ENCODE measurements around the gene TMEM43.
A peak's percentile ranks its signal among the peaks of the same experiment; 100 is the strongest.

Gene TMEM43

GRCh38 chr3:14122301-14122700 is 2.6 kb upstream of the TMEM43 start:
- Histone ChIP-seq H3K79me2 (ENCODE audit: control insufficient read depth, insufficient read depth, low read length, unreplicated experiment) (peaks cover 72% of the 10 kb centered on the region), H3K27ac (ENCODE audit: low read depth, low read length) (no peak overlapping the region)

GRCh38 chr3:14123308-14124222 is 1.3 kb upstream of the TMEM43 start:
- H3K27me3 ChIP-seq (ENCODE audit: insufficient read depth, low read length), result no peaks in the 10 kb centered on the region
- peaks cover 25% of the 10 kb centered on the region for H3K4me1 ChIP-seq (ENCODE audit: control insufficient read depth, insufficient read depth, low read length, unreplicated experiment)
- H3K79me2 ChIP-seq (ENCODE audit: control insufficient read depth, insufficient read depth, low read length, unreplicated experiment), result peaks cover 75% of the 10 kb centered on the region
- peak overlapping the region; percentile 95 for H3K4me3 ChIP-seq (ENCODE audit: low read depth, low read length)
- peak overlapping the region; percentile 51 for H2AFZ ChIP-seq (ENCODE audit: low read length, unreplicated experiment)
- H3K27ac ChIP-seq (ENCODE audit: low read depth, low read length), result no peak overlapping the region
- H3K36me3 ChIP-seq (ENCODE audit: insufficient read depth, low read length), result peaks cover 8% of the 10 kb centered on the region

More at GRCh38 chr3:14122301-14122700, 2.6 kb upstream of the TMEM43 start:
- Histone ChIP-seq H3K4me3 (ENCODE audit: low read depth, low read length) (no peak overlapping the region), H2AFZ (ENCODE audit: low read length, unreplicated experiment) (no peak overlapping the region), H3K4me1 (ENCODE audit: control insufficient read depth, insufficient read depth, low read length, unreplicated experiment) (peaks cover 25% of the 10 kb centered on the region), H3K36me3 (ENCODE audit: insufficient read depth, low read length) (no peaks in the 10 kb centered on the region), H3K27me3 (ENCODE audit: insufficient read depth, low read length) (no peaks in the 10 kb centered on the region)

DNA sequence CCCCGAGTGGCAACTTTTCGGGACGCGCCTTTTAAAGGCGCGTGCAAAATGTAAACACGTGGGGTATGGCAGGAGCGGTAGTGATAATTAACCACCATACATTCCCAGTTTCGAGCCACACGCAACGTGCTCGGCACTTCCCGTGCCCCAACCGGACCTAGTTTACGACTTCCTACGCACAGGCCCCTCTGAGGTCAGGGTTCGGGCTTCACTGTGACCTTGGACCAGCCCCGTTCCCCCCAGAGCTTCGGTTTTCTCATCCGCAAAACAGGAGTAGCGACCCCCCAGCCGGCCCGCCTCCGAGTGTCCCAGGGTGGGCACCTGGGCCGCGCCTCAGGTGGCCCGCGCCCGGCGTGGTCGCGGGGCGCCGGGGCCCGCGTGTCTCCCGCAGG is 633 bp upstream of the TMEM43 start:
- Histone ChIP-seq H3K4me3 (ENCODE audit: low read depth, low read length) (peak overlapping the region; percentile 95), H3K4me1 (ENCODE audit: control insufficient read depth, insufficient read depth, low read length, unreplicated experiment) (peaks cover 25% of the 10 kb centered on the region), H3K27ac (ENCODE audit: low read depth, low read length) (no peak overlapping the region), H3K36me3 (ENCODE audit: insufficient read depth, low read length) (peaks cover 12% of the 10 kb centered on the region), H2AFZ (ENCODE audit: low read length, unreplicated experiment) (peak overlapping the region; percentile 51), H3K27me3 (ENCODE audit: insufficient read depth, low read length) (no peaks in the 10 kb centered on the region), H3K79me2 (ENCODE audit: control insufficient read depth, insufficient read depth, low read length, unreplicated experiment) (peaks cover 74% of the 10 kb centered on the region)

GRCh38 chr3:14125193-14126016 is 553 bp downstream of the TMEM43 start:
- Histone ChIP-seq H3K4me1 (ENCODE audit: control insufficient read depth, insufficient read depth, low read length, unreplicated experiment) (peaks cover 25% of the 10 kb centered on the region), H3K27me3 (ENCODE audit: insufficient read depth, low read length) (no peaks in the 10 kb centered on the region), H3K4me3 (ENCODE audit: low read depth, low read length) (peak overlapping the region; percentile 95), H3K36me3 (ENCODE audit: insufficient read depth, low read length) (peaks cover 12% of the 10 kb centered on the region), H2AFZ (ENCODE audit: low read length, unreplicated experiment) (peak overlapping the region; percentile 51), H3K79me2 (ENCODE audit: control insufficient read depth, insufficient read depth, low read length, unreplicated experiment) (peaks cover 71% of the 10 kb centered on the region), H3K27ac (ENCODE audit: low read depth, low read length) (peak overlapping the region; percentile 80)

- Histone ChIP-seq H3K27me3 (ENCODE audit: insufficient read depth, low read length) (no peaks in the 10 kb centered on the region), H3K4me1 (ENCODE audit: control insufficient read depth, insufficient read depth, low read length, unreplicated experiment) (peaks cover 25% of the 10 kb centered on the region), H3K27ac (ENCODE audit: low read depth, low read length) (peak overlapping the region; percentile 80), H3K4me3 (ENCODE audit: low read depth, low read length) (peak overlapping the region; percentile 95), H3K36me3 (ENCODE audit: insufficient read depth, low read length) (peaks cover 18% of the 10 kb centered on the region), H3K79me2 (ENCODE audit: control insufficient read depth, insufficient read depth, low read length, unreplicated experiment) (peaks cover 71% of the 10 kb centered on the region), H2AFZ (ENCODE audit: low read length, unreplicated experiment) (no peak overlapping the region)
Observed at GRCh38 chr3:14126017-14126886, 1.4 kb downstream of the TMEM43 start.

GRCh38 chr3:14126887-14127505 is 2.1 kb downstream of the TMEM43 start:
- H3K27ac ChIP-seq (ENCODE audit: low read depth, low read length), result peak overlapping the region; percentile 80
- H3K4me3 ChIP-seq (ENCODE audit: low read depth, low read length), result peak overlapping the region; percentile 95
- H3K79me2 ChIP-seq (ENCODE audit: control insufficient read depth, insufficient read depth, low read length, unreplicated experiment), result peaks cover 67% of the 10 kb centered on the region

DNA sequence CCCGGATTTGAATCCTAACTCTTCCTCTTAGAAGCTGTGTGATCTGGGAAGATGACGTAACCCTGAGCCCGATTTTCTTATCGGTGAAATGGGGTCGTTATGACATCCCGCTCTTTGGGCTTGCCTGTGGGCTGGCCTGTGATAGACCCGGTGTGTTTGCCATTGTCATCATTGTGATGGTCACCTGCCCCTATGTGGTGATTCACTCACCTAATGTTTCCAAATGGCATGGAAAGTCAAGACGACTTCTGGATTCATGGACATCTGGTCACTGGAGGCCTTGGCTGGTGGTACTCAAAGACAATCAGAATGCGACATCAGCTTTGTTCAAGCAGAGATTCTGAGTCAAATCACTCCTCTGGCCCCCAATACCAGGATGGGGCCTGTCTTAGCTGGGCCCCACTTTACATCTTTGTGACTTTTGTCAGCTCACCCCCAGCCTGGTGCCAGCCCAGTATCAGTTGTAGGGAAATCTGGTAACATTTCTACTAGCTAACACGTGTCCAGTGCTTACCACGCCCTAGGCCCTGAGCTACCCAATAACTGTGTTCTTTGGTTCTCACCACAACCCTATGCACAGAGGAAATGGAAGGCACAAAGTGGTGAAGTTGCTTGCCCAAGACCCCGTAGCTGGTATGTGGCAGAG is 2.8 kb downstream of the TMEM43 start:
- Histone ChIP-seq H3K79me2 (ENCODE audit: control insufficient read depth, insufficient read depth, low read length, unreplicated experiment) (peaks cover 61% of the 10 kb centered on the region), H3K27me3 (ENCODE audit: insufficient read depth, low read length) (no peaks in the 10 kb centered on the region), H2AFZ (ENCODE audit: low read length, unreplicated experiment) (no peak overlapping the region), H3K4me1 (ENCODE audit: control insufficient read depth, insufficient read depth, low read length, unreplicated experiment) (peaks cover 22% of the 10 kb centered on the region), H3K27ac (ENCODE audit: low read depth, low read length) (no peak overlapping the region), H3K36me3 (ENCODE audit: insufficient read depth, low read length) (peaks cover 19% of the 10 kb centered on the region), H3K4me3 (ENCODE audit: low read depth, low read length) (no peak overlapping the region)

More at GRCh38 chr3:14126887-14127505, 2.1 kb downstream of the TMEM43 start:
- H3K36me3 ChIP-seq (ENCODE audit: insufficient read depth, low read length), result peaks cover 19% of the 10 kb centered on the region
- H2AFZ ChIP-seq (ENCODE audit: low read length, unreplicated experiment), result no peak overlapping the region
- no peaks in the 10 kb centered on the region for H3K27me3 ChIP-seq (ENCODE audit: insufficient read depth, low read length)
- peaks cover 25% of the 10 kb centered on the region for H3K4me1 ChIP-seq (ENCODE audit: control insufficient read depth, insufficient read depth, low read length, unreplicated experiment)

- Histone ChIP-seq H3K27me3 (ENCODE audit: insufficient read depth, low read length) (no peaks in the 10 kb centered on the region), H3K79me2 (ENCODE audit: control insufficient read depth, insufficient read depth, low read length, unreplicated experiment) (peaks cover 50% of the 10 kb centered on the region), H3K4me1 (ENCODE audit: control insufficient read depth, insufficient read depth, low read length, unreplicated experiment) (peaks cover 12% of the 10 kb centered on the region), H3K27ac (ENCODE audit: low read depth, low read length) (no peak overlapping the region), H3K4me3 (ENCODE audit: low read depth, low read length) (no peak overlapping the region), H3K36me3 (ENCODE audit: insufficient read depth, low read length) (peaks cover 19% of the 10 kb centered on the region), H2AFZ (ENCODE audit: low read length, unreplicated experiment) (no peak overlapping the region)
Observed at GRCh38 chr3:14128724-14129123, 3.9 kb downstream of the TMEM43 start.

DNA sequence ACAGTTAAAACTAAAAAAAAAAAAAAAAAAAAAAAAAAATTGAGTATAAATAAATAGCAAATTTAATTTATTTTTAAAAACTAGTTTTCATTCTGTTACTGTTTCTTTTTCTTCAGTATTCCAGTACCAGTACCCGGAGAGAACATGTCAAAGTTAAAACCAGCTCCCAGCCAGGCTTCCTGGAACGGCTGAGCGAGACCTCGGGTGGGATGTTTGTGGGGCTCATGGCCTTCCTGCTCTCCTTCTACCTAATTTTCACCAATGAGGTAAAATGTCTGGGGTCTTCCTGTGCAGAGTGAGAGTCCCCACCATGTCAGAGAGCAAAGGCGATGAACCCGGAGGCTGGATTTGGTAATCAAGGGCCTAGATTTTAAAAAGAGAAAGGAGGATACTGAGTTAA is 4.4 kb downstream of the TMEM43 start:
- Histone ChIP-seq H2AFZ (ENCODE audit: low read length, unreplicated experiment) (no peak overlapping the region), H3K27me3 (ENCODE audit: insufficient read depth, low read length) (no peaks in the 10 kb centered on the region), H3K27ac (ENCODE audit: low read depth, low read length) (no peak overlapping the region), H3K36me3 (ENCODE audit: insufficient read depth, low read length) (peaks cover 19% of the 10 kb centered on the region), H3K4me3 (ENCODE audit: low read depth, low read length) (no peak overlapping the region), H3K4me1 (ENCODE audit: control insufficient read depth, insufficient read depth, low read length, unreplicated experiment) (peaks cover 10% of the 10 kb centered on the region), H3K79me2 (ENCODE audit: control insufficient read depth, insufficient read depth, low read length, unreplicated experiment) (peaks cover 44% of the 10 kb centered on the region)
